Endodermal cell (in vitro differentiated cells): ENCODE results near the gene CAPN9. TPM values are rescaled to one million over a fixed set of nuclear protein-coding genes. Genes with fewer than 3 reads are reported as not detected.

Source experiments
- DNase-seq: peaks from one replicate; pipeline ENCODE4 v3.0.0-alpha.2; 2017
- H3K27ac ChIP-seq: 2 replicates; pipeline ENCODE4 v1.5.1; 2013; ENCODE audit warnings: mild to moderate bottlenecking, low read depth, low read length, moderate library complexity
- H3K27me3 ChIP-seq: 2 replicates; pipeline ENCODE4 v1.6.1; 2013; ENCODE audit warnings: mild to moderate bottlenecking, low read length, moderate library complexity; ENCODE audit not compliant: insufficient read depth, control insufficient read depth, poor library complexity, severe bottlenecking
- H3K36me3 ChIP-seq: 2 replicates; pipeline ENCODE4 v1.7.0; 2013; ENCODE audit warnings: mild to moderate bottlenecking, low read length, moderate library complexity; ENCODE audit not compliant: control insufficient read depth, insufficient read depth
- H3K4me1 ChIP-seq: one replicate; pipeline ENCODE4 v1.7.0; 2013; ENCODE audit warnings: low read length; ENCODE audit not compliant: control insufficient read depth, insufficient read depth
- H3K4me3 ChIP-seq: 2 replicates; pipeline ENCODE4 v1.5.1; 2013; ENCODE audit warnings: mild to moderate bottlenecking, low read length, moderate library complexity
- H3K9ac ChIP-seq: 2 replicates; pipeline ENCODE4 v1.6.1; 2013; ENCODE audit warnings: mild to moderate bottlenecking, low read length, moderate library complexity; ENCODE audit not compliant: poor library complexity, severe bottlenecking; ENCODE audit errors: extremely low read depth
- H3K9me3 ChIP-seq: 2 replicates; pipeline ENCODE4 v1.6.1; 2013; ENCODE audit warnings: mild to moderate bottlenecking, low read length, moderate library complexity; ENCODE audit not compliant: control insufficient read depth
- H3K27ac Mint-ChIP-seq: 2 replicates; pipeline ENCODE4 v1.8.0; 2020; ENCODE audit warnings: mixed read lengths
- H3K27me3 Mint-ChIP-seq: 2 replicates; pipeline ENCODE4 v1.8.0; 2021; ENCODE audit warnings: mild to moderate bottlenecking, mixed read lengths; ENCODE audit not compliant: insufficient read depth
- H3K36me3 Mint-ChIP-seq: 2 replicates; pipeline ENCODE4 v1.8.0; 2020; ENCODE audit warnings: low read depth, mixed read lengths
- H3K4me1 Mint-ChIP-seq: 2 replicates; pipeline ENCODE4 v1.8.0; 2020; ENCODE audit warnings: mixed read lengths
- H3K4me3 Mint-ChIP-seq: 2 replicates; pipeline ENCODE4 v1.8.0; 2020; ENCODE audit warnings: mild to moderate bottlenecking, moderate library complexity, mixed read lengths
- H3K9me3 Mint-ChIP-seq: 2 replicates; pipeline ENCODE4 v1.8.0; 2020; ENCODE audit warnings: mild to moderate bottlenecking, mixed read lengths
- CTCF ChIP-seq: fragments of 200-600 bp; sonication (generic); conservative IDR thresholded peaks from 2 replicates; pipeline ENCODE4 v1.5.0; 2021; ENCODE audit warnings: antibody characterized with exemption, mild to moderate bottlenecking
- WGBS, 2 experiments: methylation state at CpG; one replicate each; pipeline versions ENCODE4 v1.1.5 to v1.1.7; 2013; ENCODE audit warnings: missing lambda C conversion rate in 2 of 2, mixed read lengths in 1 of 2; ENCODE audit not compliant: insufficient coverage in 1 of 2, insufficient read length in 1 of 2; 5-methylcytosine and 5-hydroxymethylcytosine counted together
- total RNA-seq, 2 donors: library from RNA; stranded (reverse); fragmentation: NEBNext Ultra II Directional in 1 of 2; extraction: Animal tissue kit (Norgen Biotek cat#: 25700) in 1 of 2; gene quantifications; 2 replicates in 1 of 2; 3 replicates in 1 of 2; pipeline ENCODE4 v1.2.1, GENCODE V29; 2021

Gene CAPN9
- total RNA-seq, 2 donors from 2014 or later, result 1.1 TPM

GRCh38 chr1:230793463-230793745 is 46.2 kb downstream of the CAPN9 start:
- Histone ChIP-seq H3K27me3 (no peaks in the 10 kb centered on the region), H3K9ac (no peak overlapping the region), H3K27ac (no peak overlapping the region), H3K4me1 (peaks cover 4% of the 10 kb centered on the region), H3K9me3 (no peaks in the 10 kb centered on the region), H3K4me3 (no peak overlapping the region), H3K36me3 (no peaks in the 10 kb centered on the region)
- Mint-ChIP-seq H3K4me3 (no peak overlapping the region), H3K27ac (no peak overlapping the region), H3K27me3 (peaks cover 52% of the 10 kb centered on the region), H3K36me3 (no peaks in the 10 kb centered on the region), H3K9me3 (no peaks in the 10 kb centered on the region), H3K4me1 (no peaks in the 10 kb centered on the region)
- no peak for TF ChIP-seq CTCF
- WGBS, 2 experiments, result 93 to 97% methylated on average over 8 to 9 of the region's 9 CpGs
- DNase-seq, result no peak

GRCh38 chr1:230794431-230794830 is 47.2 kb downstream of the CAPN9 start:
- no peaks in the 10 kb centered on the region for H3K36me3 Mint-ChIP-seq
- no peak overlapping the region for H3K4me3 ChIP-seq
- H3K4me1 Mint-ChIP-seq, result no peaks in the 10 kb centered on the region
- no peaks in the 10 kb centered on the region for H3K27me3 ChIP-seq
- no peaks in the 10 kb centered on the region for H3K36me3 ChIP-seq
- H3K9me3 Mint-ChIP-seq, result no peaks in the 10 kb centered on the region
- peaks cover 42% of the 10 kb centered on the region for H3K27me3 Mint-ChIP-seq
- 89 to 95% methylated on average over 5 of the region's 5 CpGs for WGBS, 2 experiments
- H3K27ac ChIP-seq, result no peak overlapping the region
- H3K9me3 ChIP-seq, result no peaks in the 10 kb centered on the region
- TF ChIP-seq CTCF, result no peak
- no peak overlapping the region for H3K9ac ChIP-seq
- no peak overlapping the region for H3K27ac Mint-ChIP-seq
- no peak overlapping the region for H3K4me3 Mint-ChIP-seq
- DNase-seq, result peak; percentile 19
- peaks cover 4% of the 10 kb centered on the region for H3K4me1 ChIP-seq

- Mint-ChIP-seq H3K4me3 (no peak overlapping the region), H3K9me3 (no peaks in the 10 kb centered on the region), H3K27ac (no peak overlapping the region), H3K4me1 (no peaks in the 10 kb centered on the region), H3K27me3 (peaks cover 38% of the 10 kb centered on the region), H3K36me3 (no peaks in the 10 kb centered on the region)
- peak; percentile 40 for DNase-seq
- peaks cover 4% of the 10 kb centered on the region for H3K4me1 ChIP-seq
- no peak for TF ChIP-seq CTCF
- no peak overlapping the region for H3K4me3 ChIP-seq
- no peaks in the 10 kb centered on the region for H3K9me3 ChIP-seq
- H3K9ac ChIP-seq, result no peak overlapping the region
- no peaks in the 10 kb centered on the region for H3K27me3 ChIP-seq
- no peak overlapping the region for H3K27ac ChIP-seq
- no peaks in the 10 kb centered on the region for H3K36me3 ChIP-seq
- 87 to 91% methylated on average over 15 to 19 of the region's 19 CpGs for WGBS, 2 experiments
These were observed 47.9 kb downstream of the CAPN9 start for GRCh38 chr1:230794871-230795605.
